Right ventricle myocardium superior (tissue), 1 donor: ENCODE data around the gene UFSP2. TPM values are rescaled to one million over a fixed set of nuclear protein-coding genes. Genes with fewer than 3 reads are reported as not detected.

ENCODE experiments used
- ATAC-seq: fragments of 200-7000 bp; cut with Tn5 transposase; one replicate; pipeline ENCODE4 v1.9.1; 2020; ENCODE audit warnings: mild to moderate bottlenecking; ENCODE audit not compliant: poor library complexity
- DNase-seq: peaks from one replicate; pipeline ENCODE4 v3.0.0-alpha.2; 2020
- intact Hi-C: fragments of 100-400 bp; cut with DNase I; formaldehyde crosslinking; loops from one replicate; pipeline ENCODE4 v1.11.2; 2022
- total RNA-seq: library from RNA; stranded (reverse); fragmentation: NEBNext Ultra II Directional; extraction: Animal tissue kit (Norgen Biotek cat#: 25700); gene quantifications from one replicate; pipeline ENCODE4 v1.2.1, GENCODE V29; 2021
- donor health status: DM: no; HTN: yes; CAD: no; lungs with severe emphysema.

UFSP2 gene
- total RNA-seq, 1 donor from 2014 or later = 49.4 TPM

DNA sequence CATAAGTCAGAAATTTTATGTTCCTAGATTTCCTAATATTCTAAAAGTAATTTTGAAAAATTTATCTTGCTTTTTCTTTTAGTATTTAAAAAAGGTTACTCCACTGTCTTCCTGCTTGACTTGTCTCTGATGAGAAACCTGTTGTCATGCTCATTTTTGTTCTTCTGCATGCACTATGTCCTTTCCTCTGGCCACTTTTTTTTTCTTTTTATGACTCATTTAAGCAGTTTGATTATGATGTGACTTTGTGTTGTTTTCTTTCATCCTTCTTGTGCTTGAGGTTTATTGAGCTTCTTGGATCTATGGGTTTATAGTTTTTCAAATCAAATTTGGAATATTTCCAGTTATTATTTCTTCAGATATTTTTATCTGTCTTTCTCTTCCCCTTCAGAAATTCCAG is 12.0 kb upstream of the UFSP2 start:
- ATAC-seq (no peak), DNase-seq (no peak)
- intact Hi-C loops = no loop called here

DNA sequence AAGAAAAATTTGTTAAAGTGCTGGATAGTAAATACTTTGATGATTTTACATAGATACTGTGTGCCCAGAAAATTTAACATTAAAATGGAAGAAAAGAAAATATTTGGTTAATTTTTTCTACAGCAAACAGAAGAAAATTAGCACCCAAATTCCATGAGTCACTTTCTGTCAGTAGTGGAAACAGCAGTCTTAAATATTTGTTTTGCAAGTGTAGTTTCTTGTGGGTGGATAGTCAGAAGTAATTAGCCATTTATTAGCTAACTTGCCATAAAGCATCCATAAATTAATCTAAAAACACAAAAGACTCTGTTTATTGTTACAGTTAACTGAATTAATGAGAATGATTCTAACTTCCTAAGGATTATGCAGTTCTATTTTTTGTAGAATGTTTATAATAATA is 9.7 kb upstream of the UFSP2 start:
- no peak for ATAC-seq
- DNase-seq = no peak
- intact Hi-C loops = no loop called here

DNA sequence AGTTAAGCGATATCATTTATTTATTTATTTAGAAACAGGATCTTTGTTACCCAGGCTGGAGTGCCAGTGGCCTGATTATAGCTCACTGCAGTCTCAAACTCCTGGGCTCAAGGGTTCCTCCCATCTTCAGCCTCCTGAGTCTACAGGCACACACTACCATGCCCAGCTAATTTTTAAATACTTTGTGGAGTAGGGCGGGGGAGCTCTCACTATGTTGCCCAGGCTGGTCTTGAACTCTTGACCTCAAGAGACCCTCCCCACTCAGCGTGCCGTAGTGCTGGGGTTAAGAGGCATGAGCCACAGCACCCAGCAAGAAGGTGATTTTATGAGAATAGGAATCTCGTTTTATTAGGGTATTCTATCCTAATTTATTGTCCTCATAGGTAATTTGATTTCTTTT is 3.9 kb upstream of the UFSP2 start:
- intact Hi-C loops = no loop called here
- no peak for ATAC-seq

DNA sequence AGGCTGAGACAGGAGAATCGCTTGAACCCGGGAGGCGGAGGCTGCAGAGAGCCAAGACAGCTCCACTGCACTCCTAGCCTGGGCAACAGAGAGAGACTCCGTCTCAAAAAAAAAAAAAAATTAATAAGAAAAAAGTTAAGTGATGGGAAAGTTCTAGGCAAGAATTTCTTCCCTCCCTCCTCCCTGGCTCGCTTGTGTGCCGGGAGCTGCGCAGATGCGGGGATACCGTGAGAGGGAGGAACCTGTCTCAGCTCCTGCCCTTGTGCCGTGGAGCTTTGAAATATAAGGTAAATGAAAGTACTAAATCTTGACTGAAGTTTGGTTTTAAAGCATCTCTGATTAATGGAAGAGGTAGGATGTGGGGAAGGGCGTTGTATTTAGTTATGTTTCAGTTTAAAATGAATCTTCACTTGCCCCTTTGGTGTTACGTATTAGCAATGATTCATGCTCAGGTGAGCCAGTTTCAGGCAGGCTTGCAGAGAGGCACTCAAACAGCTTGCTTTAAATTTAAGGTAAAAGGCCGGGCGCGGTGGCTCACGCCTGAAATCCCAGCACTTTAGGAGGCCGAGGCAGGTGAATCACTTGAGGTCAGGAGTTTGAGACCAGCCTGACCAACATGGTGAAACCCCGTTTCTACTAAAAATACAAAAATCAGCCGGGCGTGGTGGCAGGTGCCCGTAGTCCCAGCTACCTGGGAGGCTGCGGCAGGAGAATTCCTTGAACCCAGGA is 1.4 kb upstream of the UFSP2 start:
- intact Hi-C loops = no loop called here
- ATAC-seq = no peak

More for the DNA sequence above, 3.9 kb upstream of the UFSP2 start:
- no peak for DNase-seq

DNA sequence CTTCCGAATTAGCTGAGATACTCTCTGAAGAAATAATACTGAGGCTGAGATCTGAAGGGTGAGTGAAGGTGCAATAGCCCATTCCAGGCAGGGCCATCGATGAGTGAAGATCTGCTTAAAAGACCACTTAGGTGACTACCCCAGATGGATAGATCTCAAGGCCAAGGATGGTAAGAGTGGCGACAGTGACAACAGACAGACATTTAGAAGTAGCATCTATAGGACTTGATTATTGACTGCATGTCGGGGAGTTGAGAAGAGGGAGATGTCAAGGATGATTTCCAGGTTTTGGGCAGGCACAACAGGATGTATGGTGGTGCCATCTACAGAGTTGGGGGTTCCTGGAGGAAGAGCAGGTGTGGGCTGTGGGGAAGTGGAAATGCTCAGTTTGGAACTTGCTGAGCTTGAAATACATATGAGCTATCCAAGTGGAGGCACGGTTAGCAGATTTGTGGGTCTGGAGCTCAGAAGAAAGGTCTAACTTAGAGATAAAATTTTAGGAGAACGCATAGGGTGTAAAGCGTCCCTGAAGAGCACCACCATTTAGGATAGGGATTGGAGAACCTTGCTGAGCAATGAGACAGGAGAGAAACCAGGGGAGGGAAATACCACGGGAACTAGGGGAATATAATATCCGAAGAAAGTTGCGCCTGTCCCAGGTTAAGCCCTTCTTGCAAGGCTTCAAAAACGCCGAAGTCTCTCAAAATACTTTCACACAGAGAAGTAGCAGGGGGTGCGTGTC is 688 bp downstream of the UFSP2 start:
- ATAC-seq = peak; percentile 43
- intact Hi-C loops = loop anchor here (2.0 kb wide), 1 partner anchor 46 kb away; the partner anchor contains the start of gene CCDC110
- DNase-seq = no peak

More for the DNA sequence above, 1.4 kb upstream of the UFSP2 start:
- no peak for DNase-seq

DNA sequence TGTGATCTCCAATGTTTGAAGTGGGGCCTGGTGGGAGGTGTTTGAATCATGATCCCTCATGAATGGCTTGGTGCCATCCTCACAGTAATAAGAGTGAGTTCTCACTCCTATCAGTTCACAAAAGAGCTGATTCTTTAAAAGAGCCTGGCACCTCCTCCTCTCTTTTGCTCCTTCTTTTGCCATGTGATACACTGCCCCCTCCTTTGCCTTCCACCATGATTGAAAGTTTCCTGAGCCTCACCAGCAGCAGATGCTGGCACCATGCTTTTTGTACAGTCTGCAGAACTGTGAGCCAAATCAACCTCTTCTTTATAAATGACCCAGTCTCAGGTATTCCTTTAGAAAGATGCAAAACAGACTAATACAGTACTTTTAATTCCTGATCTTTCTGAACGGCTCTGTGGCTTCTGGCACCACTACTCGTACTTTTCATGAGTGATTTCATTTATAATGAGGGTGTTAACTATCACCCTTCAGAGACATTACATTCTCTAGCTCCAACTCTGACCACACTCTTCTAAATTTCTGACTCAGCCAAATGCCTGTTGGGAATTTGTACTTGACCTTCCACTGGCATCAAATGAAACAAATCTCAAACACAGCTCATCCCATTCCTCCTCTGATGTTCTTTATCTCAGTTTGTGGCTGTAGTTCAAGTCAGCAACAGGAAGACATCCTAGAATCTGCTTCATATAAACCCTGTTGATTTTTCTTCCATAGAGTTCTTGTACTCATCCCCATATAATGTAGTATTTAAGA is 4.2 kb downstream of the UFSP2 start:
- ATAC-seq = no peak
- DNase-seq = no peak
- intact Hi-C loops = no loop called here

DNA sequence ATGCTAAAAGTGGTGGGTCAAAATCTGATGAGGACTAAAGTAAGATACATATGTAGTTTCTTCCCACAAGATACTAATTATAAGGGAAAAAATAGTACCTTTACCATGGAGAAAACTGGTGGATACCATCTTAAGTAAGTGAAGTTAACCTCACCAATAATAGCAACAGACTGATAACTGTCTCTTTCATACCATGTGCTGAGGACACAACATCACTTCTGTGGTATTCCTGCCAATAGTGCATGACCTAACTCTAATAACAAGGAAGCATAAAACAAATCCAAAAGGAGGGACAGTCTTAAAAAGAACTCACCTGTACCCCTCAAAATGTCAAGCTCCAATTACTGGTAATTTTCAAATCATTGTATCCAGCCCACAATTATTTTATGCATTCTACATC is 8.8 kb downstream of the UFSP2 start:
- ATAC-seq = peak; percentile 64
- intact Hi-C loops = no loop called here

DNA sequence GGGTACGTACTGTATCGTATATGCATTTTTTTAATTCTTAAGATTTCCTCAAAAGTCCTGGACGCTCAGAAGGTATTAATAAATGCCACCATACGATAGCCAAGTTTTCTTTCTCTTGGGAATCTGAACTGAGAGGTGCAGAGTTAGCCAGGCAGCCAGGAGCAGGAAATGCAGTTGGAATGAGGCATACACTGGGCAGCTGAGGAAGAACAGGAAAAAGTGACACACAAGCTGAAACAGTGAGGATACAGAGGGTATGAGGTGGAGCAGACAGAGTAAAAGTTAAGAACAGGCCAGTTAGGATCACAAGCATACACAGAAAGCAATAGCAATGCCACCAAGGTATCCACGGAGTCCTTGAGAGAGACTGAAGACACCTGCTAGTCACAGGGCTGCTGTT is 13.4 kb downstream of the UFSP2 start:
- ATAC-seq (peak; percentile 44), DNase-seq (no peak)
- intact Hi-C loops = no loop called here

More for the DNA sequence above, 8.8 kb downstream of the UFSP2 start:
- DNase-seq = no peak

DNA sequence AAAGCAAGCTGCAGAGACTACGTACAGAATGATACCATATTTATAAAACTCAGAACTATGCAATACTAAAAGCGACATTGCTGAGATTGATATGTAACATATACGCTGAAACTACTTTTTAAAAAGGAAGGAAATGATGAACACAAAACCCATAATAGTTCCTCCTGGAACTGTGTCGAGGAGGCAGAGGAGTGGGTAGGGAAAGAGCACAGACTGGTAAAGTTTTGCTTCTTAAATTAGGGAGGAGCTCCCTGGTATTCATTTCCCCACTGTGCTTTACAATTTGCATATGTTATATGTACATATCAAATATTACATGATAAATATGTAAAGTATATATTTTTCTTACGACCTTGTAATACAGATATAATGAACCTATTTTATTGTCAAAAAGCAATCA is 13.9 kb downstream of the UFSP2 start:
- ATAC-seq (no peak), DNase-seq (no peak)
- intact Hi-C loops = no loop called here

DNA sequence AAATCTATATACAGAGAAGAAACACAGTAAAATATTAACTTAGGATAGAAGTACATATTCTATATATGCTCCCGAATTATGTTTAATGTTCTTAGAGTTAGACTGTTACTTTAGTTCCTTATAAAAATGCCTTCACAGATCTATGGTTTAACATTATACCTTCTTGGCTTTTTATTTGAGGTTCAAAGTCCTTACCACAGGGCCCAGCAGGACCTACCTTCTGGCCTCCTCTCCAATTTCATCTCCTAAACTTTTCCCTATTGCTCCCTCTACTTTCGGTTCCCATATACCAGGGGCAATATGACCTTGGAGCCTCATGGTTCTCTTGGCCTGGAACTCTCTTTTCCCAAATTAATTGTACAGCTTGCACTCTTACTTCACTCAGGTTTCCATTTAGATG is 17.3 kb downstream of the UFSP2 start:
- no peak for DNase-seq
- intact Hi-C loops = loop anchor here (10.0 kb wide), 1 partner anchor 186 kb away; no protein-coding TSS in a partner anchor
- no peak for ATAC-seq

DNA sequence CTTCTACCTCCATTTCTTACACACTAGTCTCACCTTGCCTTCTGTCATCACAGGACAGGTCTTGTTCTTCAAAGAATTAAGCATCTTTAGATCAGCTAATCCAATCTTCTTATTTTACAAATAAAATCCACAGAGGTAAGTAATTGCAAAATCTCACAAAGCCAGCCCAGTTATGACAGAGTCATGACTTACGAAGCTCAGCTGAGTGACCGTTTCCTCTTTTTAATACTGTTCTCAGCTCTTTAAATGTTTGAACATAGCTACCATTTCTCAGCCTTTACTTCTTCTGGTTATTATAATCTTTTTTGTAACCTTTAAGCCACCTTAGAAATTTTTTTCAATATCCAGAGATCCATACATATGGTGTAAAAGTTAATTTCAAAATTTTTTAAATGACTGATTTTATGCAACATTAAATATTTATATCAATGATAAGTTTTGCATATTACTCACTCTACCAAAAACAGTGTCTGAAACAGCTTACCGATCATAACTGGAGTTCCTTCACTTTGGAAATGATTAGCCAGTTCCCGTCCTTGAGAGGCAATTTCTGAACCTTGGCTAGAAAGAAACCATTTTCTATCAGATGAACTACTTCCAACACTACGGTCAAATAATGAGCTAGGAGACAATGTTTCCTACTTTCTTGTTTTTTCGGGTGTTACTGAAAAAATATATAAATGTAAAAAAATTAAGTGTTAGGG is 20.3 kb downstream of the UFSP2 start:
- no peak for DNase-seq
- no peak for ATAC-seq
- intact Hi-C loops = loop anchor here (10.0 kb wide), 1 partner anchor 189 kb away; no protein-coding TSS in a partner anchor

DNA sequence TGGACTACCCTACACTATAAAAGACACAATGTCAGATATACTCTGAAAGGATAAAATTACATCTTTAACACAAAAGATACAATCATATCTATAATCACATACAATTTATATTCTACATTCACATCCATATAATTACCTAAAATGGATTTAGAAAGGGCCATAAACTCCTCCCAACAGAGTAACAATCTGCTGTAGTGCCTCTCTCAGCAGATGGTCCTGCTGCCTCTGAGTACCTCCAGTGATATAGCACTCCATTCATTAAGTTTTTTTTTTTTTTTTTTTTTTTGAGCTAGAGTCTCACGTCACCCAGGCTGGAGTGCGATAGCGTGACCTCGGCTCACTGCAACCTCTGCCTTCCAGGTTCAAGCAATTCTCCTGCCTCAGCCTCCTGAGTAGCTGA is 21.7 kb downstream of the UFSP2 start:
- ATAC-seq = no peak
- no peak for DNase-seq
- intact Hi-C loops = loop anchor here (10.0 kb wide), 1 partner anchor 191 kb away; no protein-coding TSS in a partner anchor

DNA sequence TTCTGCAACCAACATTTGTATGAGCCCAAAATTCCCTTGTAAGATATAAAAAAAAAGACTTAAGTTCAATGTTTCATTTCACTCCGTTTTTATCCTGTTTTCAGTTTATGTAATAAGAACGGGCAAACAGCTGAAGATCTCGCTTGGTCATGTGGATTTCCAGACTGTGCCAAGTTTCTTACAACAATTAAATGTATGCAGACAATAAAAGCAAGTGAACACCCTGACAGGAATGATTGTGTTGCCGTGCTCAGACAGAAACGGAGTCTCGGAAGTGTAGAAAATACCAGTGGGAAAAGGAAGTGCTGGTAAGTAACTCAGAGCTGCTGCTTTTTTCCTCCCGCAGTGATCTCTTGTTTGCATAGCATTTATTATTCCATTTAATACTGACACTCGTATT is 26.3 kb downstream of the UFSP2 start:
- no peak for ATAC-seq
- no peak for DNase-seq
- intact Hi-C loops = loop anchor here (10.0 kb wide), 1 partner anchor 195 kb away; the partner anchor contains the start of genes CFAP97 and SNX25

DNA sequence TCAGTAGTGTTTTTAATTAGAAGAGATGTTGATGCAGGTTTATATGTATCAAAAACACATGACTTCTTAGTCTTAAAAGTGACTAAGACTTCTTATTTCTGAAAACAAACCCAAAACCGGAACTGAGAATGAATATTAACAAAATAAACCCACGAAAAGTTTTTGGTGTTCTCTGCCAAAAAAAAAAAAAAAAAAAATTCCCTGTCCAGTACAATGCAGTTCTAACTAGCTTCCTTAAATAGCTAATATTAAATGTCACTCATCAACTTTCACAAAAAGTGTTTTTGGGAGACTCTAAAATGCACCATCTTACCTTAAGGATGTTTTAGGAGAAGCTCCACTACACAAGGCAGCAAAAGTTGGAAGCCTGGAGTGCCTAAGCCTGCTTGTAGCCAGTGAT is 27.1 kb downstream of the UFSP2 start:
- ATAC-seq = no peak
- DNase-seq = no peak
- intact Hi-C loops = loop anchor here (10.0 kb wide), 1 partner anchor 194 kb away; the partner anchor contains the start of genes CFAP97 and SNX25

DNA sequence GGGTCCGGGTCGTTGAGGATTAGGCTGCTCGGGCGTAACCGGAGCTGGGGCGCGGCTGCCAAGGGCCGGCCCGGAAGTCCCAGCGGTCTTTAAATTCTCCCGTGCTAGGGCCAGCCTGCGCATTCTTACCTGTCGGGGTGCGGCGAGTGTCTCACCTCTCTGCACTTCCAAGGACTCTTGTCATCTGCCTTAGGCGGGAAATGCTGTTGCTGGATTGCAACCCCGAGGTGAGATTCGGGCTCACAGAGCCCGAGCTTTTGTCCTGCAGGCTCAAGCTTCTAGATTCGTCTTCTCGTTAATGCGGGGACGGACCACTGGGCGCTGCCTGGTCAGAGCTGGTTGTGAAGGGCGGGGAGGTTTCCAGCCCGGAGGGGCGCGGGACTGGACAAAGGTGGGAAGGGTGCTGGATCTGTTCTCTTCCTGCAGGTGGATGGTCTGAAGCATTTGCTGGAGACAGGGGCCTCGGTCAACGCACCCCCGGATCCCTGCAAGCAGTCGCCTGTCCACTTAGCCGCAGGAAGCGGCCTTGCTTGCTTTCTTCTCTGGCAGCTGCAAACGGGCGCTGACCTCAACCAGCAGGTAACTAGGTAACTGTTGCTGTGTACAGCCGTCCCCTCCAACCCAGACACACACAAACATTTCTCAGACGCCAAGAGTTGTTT is 28.9 kb downstream of the UFSP2 start, which contains the start of gene ANKRD37:
TSS of gene ANKRD37 (plus strand) at position 118 of the 662 bp plus-strand sequence. CDS start at position 201, 83 bp downstream.
- peak; percentile 62 for DNase-seq
- ATAC-seq = peak; percentile 40
- intact Hi-C loops = loop anchor here (10.0 kb wide), 1 partner anchor 192 kb away; the partner anchor contains the start of genes CFAP97 and SNX25

DNA sequence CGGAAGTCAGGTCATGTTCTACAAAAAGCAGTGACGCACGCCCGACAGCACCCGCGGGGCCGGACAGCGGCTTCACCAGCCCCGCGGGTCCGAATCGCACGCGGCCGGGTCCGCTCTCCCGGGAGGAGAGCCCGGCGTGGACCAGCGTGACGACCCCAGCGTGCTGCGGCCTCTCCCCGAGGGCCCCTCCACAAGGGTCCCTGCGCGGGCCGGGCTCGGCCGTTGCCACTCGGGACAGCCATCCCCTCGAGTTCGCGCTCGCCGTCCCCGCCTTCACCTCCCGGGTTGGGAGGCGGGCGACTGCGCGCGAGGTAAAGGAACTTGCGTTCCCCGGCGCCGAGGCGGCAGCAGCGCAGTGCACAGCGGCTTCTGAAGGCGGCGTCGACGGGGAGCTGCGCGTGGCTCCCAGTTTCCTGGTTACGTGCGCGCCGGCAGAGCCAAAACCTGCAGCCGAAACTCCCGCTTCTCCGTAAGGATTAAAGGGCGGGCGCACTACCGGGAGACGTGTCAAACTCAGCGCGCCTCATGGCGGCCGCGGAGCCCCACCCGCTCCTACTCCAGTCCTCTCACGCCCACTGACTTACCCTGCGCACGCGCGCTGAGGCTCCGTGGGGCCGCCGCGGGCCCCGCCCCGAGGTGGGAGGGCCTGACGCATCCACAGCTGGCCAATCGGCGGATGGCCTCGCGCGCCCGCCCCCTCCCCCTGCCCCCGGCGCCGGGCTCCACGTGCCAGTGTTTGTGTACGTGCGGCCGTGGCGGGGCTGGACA is 29.6 kb downstream of the UFSP2 start:
- peak; percentile 98 for ATAC-seq
- peak; percentile 98 for DNase-seq
- intact Hi-C loops = loop anchor here (10.0 kb wide), 1 partner anchor 191 kb away; the partner anchor contains the start of genes CFAP97 and SNX25
